ENCODE results near the gene MYO1H.
A peak's percentile ranks its signal among the peaks of the same experiment; 100 is the strongest.
"Not testable (repeated sequence)": the region's sequence is repeated elsewhere in the genome, so short reads cannot be mapped to it uniquely, and the experiment has no call there.

Gene MYO1H

DNA sequence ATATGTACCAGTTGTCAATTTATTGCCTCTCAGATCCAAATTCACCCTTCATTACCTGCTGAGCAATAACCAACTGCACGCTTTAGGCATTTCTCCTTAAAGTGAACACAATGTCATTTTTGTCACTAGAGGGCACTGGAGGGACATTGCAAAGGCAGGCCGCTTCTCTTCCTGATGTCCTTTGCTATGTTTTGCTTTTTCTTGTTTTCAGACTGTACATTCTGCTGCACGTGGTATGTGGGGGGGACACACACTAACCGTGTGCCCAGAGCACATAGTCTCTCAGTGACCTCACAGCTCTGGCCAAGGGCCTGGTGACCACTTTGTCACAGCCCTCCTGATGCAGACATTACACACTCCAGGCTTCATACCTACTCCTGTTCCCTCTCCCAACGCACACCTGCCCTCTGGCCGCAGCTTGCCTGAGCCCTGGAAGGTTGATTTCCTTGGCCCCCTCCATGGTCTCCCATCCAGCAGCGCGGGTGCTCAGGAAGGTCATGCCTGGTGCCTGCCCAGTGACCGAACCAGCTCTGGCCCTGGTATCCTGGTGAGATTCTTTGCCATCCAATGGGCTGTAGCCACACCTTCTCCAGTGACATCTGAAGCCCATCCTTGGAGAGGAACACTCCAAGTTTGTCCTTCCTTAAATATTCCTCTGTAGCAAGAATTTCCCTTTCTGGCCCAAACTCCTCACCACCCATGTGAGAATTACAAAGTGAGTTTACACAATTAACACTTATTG, 39.9 kb downstream of the MYO1H start:
- ChIA-PET POLR2A (no interaction called here), CTCF (interaction anchor here (0.6 to 3.9 kb wide), 19 partner anchors 8 to 301 kb away, joined by 3 to 26 read pairs (median 5); partner anchors contain the start of genes ACACB and ALKBH2)
- TF ChIP-seq, protein P1, sequence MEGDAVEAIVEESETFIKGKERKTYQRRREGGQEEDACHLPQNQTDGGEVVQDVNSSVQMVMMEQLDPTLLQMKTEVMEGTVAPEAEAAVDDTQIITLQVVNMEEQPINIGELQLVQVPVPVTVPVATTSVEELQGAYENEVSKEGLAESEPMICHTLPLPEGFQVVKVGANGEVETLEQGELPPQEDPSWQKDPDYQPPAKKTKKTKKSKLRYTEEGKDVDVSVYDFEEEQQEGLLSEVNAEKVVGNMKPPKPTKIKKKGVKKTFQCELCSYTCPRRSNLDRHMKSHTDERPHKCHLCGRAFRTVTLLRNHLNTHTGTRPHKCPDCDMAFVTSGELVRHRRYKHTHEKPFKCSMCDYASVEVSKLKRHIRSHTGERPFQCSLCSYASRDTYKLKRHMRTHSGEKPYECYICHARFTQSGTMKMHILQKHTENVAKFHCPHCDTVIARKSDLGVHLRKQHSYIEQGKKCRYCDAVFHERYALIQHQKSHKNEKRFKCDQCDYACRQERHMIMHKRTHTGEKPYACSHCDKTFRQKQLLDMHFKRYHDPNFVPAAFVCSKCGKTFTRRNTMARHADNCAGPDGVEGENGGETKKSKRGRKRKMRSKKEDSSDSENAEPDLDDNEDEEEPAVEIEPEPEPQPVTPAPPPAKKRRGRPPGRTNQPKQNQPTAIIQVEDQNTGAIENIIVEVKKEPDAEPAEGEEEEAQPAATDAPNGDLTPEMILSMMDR (IDR thresholded peaks at IDR 0.05; ENCODE audit: insufficient read depth, low read length, missing control alignments): peak; percentile 39
- no peak for DNase-seq (ENCODE audit: low read depth, low spot score)
- H3K4me3 ChIP-seq (ENCODE audit: low read depth, low read length): no peak overlapping the region

DNA sequence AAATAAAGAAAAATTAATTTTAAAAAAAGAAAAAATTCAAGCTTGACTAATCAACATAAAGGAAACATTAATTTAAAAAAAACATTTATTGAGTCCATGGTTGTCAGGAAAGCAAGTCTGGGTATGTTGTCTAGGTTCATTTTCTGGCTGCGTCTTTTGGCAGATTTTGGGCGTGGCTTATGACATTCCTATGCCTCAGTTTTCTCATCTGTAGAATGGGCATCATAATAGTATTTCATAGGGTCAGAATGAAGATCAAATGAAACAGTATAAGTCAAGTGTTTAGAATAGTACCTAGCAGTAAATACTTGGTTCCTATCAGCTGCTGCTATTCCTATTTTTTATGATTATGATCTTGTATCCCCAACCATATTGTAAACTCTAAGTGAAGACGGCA, 40.5 kb downstream of the MYO1H start:
- TF ChIP-seq, protein P1 (IDR thresholded peaks at IDR 0.05; ENCODE audit: insufficient read depth, low read length, missing control alignments): no peak
- DNase-seq (ENCODE audit: low read depth, low spot score): no peak
- no peak overlapping the region for H3K4me3 ChIP-seq (ENCODE audit: low read depth, low read length)
- CTCF ChIA-PET: interaction anchor here (0.6 to 3.9 kb wide), 12 partner anchors 10 to 301 kb away, joined by 3 to 26 read pairs (median 3); partner anchors contain the start of genes ACACB and ALKBH2
- POLR2A ChIA-PET: no interaction called here

DNA sequence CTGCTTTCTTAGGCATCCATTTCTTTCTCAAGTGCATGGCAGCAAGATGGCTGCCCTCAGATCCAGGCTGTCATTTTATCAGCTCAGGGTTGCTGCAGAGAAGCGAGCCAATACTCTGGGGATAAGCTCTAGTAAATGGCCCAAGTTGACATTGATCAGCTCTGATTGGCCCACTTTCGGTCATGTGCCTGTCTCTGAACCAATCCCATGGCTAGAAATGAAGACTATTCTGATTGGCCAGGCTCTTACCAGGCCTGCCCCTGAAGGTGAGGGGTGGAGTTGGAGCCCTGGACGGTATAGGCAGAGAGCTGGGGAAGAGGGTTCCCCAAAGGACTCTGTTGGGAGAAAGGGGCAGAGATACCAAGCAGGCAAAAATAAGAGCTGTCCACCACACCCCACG, 41.4 kb downstream of the MYO1H start:
- CTCF ChIA-PET: interaction anchor here (0.8 to 6.2 kb wide), 9 partner anchors 10 to 295 kb away, joined by 3 to 81 read pairs (median 4); partner anchors contain the start of gene ALKBH2
- DNase-seq (ENCODE audit: low read depth, low spot score): no peak
- POLR2A ChIA-PET: no interaction called here
- TF ChIP-seq, protein P1 (IDR thresholded peaks at IDR 0.05; ENCODE audit: insufficient read depth, low read length, missing control alignments): no peak
- H3K4me3 ChIP-seq (ENCODE audit: low read depth, low read length): no peak overlapping the region

DNA sequence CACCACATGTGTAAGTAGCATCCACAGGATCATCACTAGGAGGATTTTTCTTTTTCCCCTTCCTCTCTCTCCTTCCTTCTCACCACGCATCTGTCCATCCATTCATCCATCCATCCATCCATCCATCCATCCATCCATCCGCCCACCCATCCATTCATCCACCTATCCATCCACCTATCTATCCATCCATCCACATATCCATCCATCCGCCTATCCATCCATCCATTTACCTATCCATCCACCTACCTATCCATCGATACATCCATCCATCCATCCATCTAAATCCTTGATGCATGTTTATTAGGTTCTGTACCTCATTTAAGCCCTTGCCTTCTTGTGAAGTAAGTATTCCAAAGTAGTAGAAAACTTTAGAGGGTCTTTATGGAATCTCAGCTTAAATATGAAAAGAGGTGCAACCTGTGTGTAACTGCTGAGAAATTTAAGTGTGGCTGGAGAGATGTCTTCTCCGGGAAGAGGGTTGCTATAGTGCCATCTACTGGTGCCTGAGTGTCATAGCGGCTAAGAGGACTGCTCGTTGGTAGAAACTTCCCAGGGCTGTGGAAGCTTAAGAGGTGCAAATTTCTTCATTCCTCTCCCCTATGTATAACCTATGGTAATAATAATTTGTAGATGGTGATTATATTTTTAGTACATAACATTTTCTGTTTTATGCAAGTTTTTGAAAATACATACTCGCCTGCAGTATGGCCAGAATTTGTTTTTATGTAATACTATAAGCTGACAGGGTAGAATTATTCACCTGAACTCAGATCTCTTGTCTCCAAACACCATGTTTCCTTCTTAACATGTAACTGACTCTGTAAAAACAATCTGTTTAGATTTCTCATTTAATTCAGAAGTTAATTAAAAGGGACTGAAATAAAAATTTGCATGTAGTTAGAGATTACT, 46.0 kb downstream of the MYO1H start:
- CTCF ChIA-PET: interaction anchor here (0.6 to 6.2 kb wide), 42 partner anchors 9 to 575 kb away, joined by 3 to 97 read pairs (median 4); no protein-coding TSS in a partner anchor
- no peak for DNase-seq (ENCODE audit: low read depth, low spot score)
- TF ChIP-seq, protein P1 (IDR thresholded peaks at IDR 0.05; ENCODE audit: insufficient read depth, low read length, missing control alignments): peak; percentile 82
- no peak overlapping the region for H3K4me3 ChIP-seq (ENCODE audit: low read depth, low read length)
- POLR2A ChIA-PET: no interaction called here

DNA sequence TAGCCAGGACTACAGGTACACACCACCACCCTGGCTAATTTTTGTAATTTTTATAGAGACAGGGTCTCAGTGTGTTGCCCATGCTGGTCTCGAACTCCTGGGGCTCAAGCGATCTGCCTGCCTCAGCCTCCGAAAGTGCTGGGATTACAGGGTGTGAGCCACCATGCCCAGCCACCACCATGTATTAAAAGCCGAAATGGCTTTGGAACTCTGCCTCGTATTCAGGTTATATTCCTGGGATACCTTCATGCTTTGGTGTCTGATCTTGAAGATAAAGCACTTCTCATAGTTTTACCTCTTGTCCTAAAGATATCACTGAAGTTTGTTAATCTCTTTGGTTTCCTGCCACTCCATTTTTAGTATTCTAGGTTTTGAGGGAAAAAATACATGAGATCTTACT, 47.2 kb downstream of the MYO1H start:
- TF ChIP-seq, protein P1 (IDR thresholded peaks at IDR 0.05; ENCODE audit: insufficient read depth, low read length, missing control alignments): no peak
- POLR2A ChIA-PET: no interaction called here
- CTCF ChIA-PET: interaction anchor here (0.6 to 6.2 kb wide), 16 partner anchors 8 to 283 kb away, joined by 3 to 97 read pairs (median 5); no protein-coding TSS in a partner anchor
- no peak for DNase-seq (ENCODE audit: low read depth, low spot score)
- H3K4me3 ChIP-seq (ENCODE audit: low read depth, low read length): no peak overlapping the region

DNA sequence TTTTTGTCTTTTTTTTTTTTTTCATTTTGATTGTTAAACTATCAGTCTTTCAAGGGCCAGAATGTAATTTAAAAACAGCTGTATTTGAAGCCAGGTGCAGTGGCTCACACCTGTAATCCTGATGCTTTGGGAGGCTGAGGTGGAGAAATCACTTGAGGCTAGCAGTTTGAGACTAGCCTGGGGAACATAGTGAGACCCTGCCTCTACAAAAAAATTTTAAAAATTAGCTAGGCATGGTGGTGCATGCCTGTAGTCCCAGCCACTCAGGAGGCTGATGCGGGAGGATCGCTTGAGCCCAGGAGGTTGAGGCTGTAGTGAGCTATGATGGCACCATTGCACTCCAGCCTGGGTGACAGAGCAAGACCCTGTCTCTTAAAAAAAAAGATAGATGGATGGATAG, 57.1 kb downstream of the MYO1H start:
- CTCF ChIA-PET: interaction anchor here (1.4 to 2.3 kb wide), 2 partner anchors 9 to 11 kb away, joined by 3 to 16 read pairs; no protein-coding TSS in a partner anchor
- H3K4me3 ChIP-seq (ENCODE audit: low read depth, low read length); POLR2A ChIA-PET; DNase-seq (ENCODE audit: low read depth, low spot score): not testable (repeated sequence)

DNA sequence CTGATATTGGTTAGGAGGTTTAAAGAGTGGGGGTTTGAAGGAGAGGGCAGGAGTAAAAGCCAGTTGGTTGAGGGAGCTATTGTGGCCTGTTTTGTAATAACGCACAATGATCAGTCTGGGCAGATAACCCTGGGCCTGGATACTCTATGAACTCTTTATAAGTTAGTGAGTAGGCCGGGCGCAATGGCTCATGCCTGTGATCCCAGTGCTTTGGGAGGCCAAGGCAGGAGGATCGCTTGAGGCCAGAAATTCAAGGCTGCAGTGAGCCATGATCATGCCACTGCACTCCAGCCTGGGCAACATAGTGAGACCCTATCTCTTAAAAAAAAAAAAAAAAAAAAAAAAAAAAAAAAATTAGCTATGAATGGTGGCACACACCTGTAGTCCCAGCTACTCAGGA, 58.4 kb downstream of the MYO1H start:
- DNase-seq (ENCODE audit: low read depth, low spot score); H3K4me3 ChIP-seq (ENCODE audit: low read depth, low read length); POLR2A ChIA-PET: not testable (repeated sequence)
- CTCF ChIA-PET: interaction anchor here (0.7 to 2.3 kb wide), 3 partner anchors 11 to 27 kb away, joined by 3 to 16 read pairs (median 3); no protein-coding TSS in a partner anchor
